ENCODE measurements around the gene ZYX.

GRCh38 chr7:143372070-143372469 lies 9.1 kb upstream of the ZYX start:
- no peak for TF ChIP-seq NFE2L1 (CRISPR knock-in tag; IDR thresholded peaks at IDR 0.05)
- TF ChIP-seq, protein P1, sequence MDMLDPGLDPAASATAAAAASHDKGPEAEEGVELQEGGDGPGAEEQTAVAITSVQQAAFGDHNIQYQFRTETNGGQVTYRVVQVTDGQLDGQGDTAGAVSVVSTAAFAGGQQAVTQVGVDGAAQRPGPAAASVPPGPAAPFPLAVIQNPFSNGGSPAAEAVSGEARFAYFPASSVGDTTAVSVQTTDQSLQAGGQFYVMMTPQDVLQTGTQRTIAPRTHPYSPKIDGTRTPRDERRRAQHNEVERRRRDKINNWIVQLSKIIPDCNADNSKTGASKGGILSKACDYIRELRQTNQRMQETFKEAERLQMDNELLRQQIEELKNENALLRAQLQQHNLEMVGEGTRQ (CRISPR knock-in tag; IDR thresholded peaks at IDR 0.05) = no peak
- no peak for TF ChIP-seq ETV6 (CRISPR knock-in tag; IDR thresholded peaks at IDR 0.05)
- TF ChIP-seq, protein P2, sequence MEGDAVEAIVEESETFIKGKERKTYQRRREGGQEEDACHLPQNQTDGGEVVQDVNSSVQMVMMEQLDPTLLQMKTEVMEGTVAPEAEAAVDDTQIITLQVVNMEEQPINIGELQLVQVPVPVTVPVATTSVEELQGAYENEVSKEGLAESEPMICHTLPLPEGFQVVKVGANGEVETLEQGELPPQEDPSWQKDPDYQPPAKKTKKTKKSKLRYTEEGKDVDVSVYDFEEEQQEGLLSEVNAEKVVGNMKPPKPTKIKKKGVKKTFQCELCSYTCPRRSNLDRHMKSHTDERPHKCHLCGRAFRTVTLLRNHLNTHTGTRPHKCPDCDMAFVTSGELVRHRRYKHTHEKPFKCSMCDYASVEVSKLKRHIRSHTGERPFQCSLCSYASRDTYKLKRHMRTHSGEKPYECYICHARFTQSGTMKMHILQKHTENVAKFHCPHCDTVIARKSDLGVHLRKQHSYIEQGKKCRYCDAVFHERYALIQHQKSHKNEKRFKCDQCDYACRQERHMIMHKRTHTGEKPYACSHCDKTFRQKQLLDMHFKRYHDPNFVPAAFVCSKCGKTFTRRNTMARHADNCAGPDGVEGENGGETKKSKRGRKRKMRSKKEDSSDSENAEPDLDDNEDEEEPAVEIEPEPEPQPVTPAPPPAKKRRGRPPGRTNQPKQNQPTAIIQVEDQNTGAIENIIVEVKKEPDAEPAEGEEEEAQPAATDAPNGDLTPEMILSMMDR (IDR thresholded peaks at IDR 0.05) = no peak
- TF ChIP-seq ZNF512 (CRISPR knock-in tag; IDR thresholded peaks at IDR 0.05; ENCODE audit: borderline replicate concordance) = no peak

Measured in WTC11 (cell line).